Measurements from ENCODE around the gene TENM3. TPM values are rescaled to one million over a fixed set of nuclear protein-coding genes. Genes with fewer than 3 reads are reported as not detected.
"Not testable (repeated sequence)": the region's sequence is repeated elsewhere in the genome, so short reads cannot be mapped to it uniquely, and the experiment has no call there.

TENM3 gene
- 1 to 10 TPM in 3 of 4 donors, under 1 TPM in 1; 0.18 to 9.4 (median 1.5) TPM for total RNA-seq

- not testable (repeated sequence) for H3K4me1 ChIP-seq, H3K27ac ChIP-seq, H3K9me3 ChIP-seq, DNase-seq, H3K4me3 ChIP-seq, H3K27me3 ChIP-seq, H3K36me3 ChIP-seq
Observed at GRCh38 chr4:182243204-182243603, at the start of gene TENM3. TENM3 (plus strand) TSS chr4:182243402; CDS start chr4:182324021, 80,619 bp downstream.

GRCh38 chr4:182194091-182194824 is 48.9 kb upstream of the TENM3 start:
- H3K27ac ChIP-seq: no peak overlapping the region
- no peak overlapping the region for H3K4me3 ChIP-seq
- no peaks in the 10 kb centered on the region for H3K9me3 ChIP-seq
- TF ChIP-seq CTCF (IDR thresholded peaks at IDR 0.05) (no peak), POLR2A (IDR thresholded peaks at IDR 0.05) (no peak)
- H3K36me3 ChIP-seq: no peaks in the 10 kb centered on the region
- no peaks in the 10 kb centered on the region for H3K27me3 ChIP-seq
- no peak for DNase-seq
- no peaks in the 10 kb centered on the region for H3K4me1 ChIP-seq

- no peaks in the 10 kb centered on the region for H3K4me1 ChIP-seq
- H3K27me3 ChIP-seq: no peaks in the 10 kb centered on the region
- TF ChIP-seq CTCF (IDR thresholded peaks at IDR 0.05) (no peak), POLR2A (IDR thresholded peaks at IDR 0.05) (no peak)
- no peaks in the 10 kb centered on the region for H3K9me3 ChIP-seq
- H3K36me3 ChIP-seq: no peaks in the 10 kb centered on the region
- H3K4me3 ChIP-seq: no peak overlapping the region
- H3K27ac ChIP-seq: no peak overlapping the region
- DNase-seq: no peak
Observed at GRCh38 chr4:182197611-182198010, 45.6 kb upstream of the TENM3 start.

GRCh38 chr4:182201871-182202270 is 41.3 kb upstream of the TENM3 start:
- TF ChIP-seq CTCF (IDR thresholded peaks at IDR 0.05) (no peak), POLR2A (IDR thresholded peaks at IDR 0.05) (no peak)
- no peak for DNase-seq
- Histone ChIP-seq H3K36me3 (no peaks in the 10 kb centered on the region), H3K4me3 (no peak overlapping the region), H3K4me1 (peaks cover 0 to under 1% (median 0%) of the 10 kb centered on the region in 4 donors), H3K9me3 (no peaks in the 10 kb centered on the region), H3K27ac (no peak overlapping the region), H3K27me3 (no peaks in the 10 kb centered on the region)

GRCh38 chr4:182202650-182203049 is 40.6 kb upstream of the TENM3 start:
- no peak for TF ChIP-seq CTCF (IDR thresholded peaks at IDR 0.05)
- TF ChIP-seq POLR2A (IDR thresholded peaks at IDR 0.05): no peak
- Histone ChIP-seq H3K4me1 (peaks cover 0 to 9% (median 0%) of the 10 kb centered on the region in 4 donors), H3K9me3 (no peaks in the 10 kb centered on the region), H3K27me3 (no peaks in the 10 kb centered on the region), H3K27ac (no peak overlapping the region), H3K36me3 (no peaks in the 10 kb centered on the region), H3K4me3 (no peak overlapping the region)
- no peak for DNase-seq

GRCh38 chr4:182203872-182204411 is 39.3 kb upstream of the TENM3 start:
- Histone ChIP-seq H3K36me3 (no peaks in the 10 kb centered on the region), H3K9me3 (no peaks in the 10 kb centered on the region), H3K4me3 (no peak overlapping the region), H3K27ac (no peak overlapping the region), H3K27me3 (no peaks in the 10 kb centered on the region), H3K4me1 (peaks cover 0 to 12% (median 0%) of the 10 kb centered on the region in 4 donors)
- no peak for TF ChIP-seq CTCF (IDR thresholded peaks at IDR 0.05)
- no peak for TF ChIP-seq POLR2A (IDR thresholded peaks at IDR 0.05)
- DNase-seq: no peak

Measured in Peyer's patch (tissue), 4 donors.